SH-SY5Y (cell line): Measurements from ENCODE around the gene KAT6B.

Experiments
- GATA2 ChIP-seq: IDR thresholded peaks from 2 replicates; pipeline ENCODE4 v1.6.1; 2011; ENCODE audit warnings: mild to moderate bottlenecking, low read depth, low read length
- GATA3 ChIP-seq: IDR thresholded peaks from 2 replicates; pipeline ENCODE4 v1.6.1; 2011; ENCODE audit warnings: low read depth, mild to moderate bottlenecking, low read length, moderate library complexity

DNA sequence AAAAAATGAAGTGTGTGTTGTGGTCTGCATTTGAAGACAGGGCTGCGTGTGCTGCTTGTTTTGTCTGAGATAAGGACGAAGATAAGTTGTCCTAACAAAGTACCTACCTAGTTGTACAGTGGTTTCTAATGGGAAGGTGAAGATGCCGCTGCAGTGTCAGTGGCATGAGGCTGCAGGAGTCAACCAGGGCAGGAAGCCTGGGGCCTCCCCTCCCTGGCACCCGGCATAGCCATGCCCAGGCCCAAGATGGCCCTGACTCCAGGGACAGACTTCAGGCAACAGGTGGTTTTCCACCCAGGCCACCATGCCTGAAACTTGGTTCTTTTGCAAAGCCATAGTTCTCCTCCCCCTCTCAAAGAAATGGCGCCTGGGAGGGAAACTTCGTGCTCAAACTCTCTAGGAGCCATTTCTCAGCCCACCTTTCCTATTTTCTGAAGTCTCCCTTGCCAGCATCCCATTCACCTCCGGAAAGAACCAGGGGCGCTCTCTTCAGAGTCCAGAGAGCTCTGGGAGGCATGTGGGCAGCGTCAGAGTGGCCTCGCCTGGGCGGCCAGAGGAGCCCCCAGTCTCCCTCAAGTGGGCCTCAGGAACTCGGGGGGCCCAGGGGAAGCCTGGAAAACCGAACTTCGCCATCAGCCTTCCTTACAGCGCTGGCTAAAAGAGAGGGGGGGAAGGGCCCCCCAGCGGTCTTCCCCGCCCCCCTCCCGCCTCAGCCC is 2.1 kb upstream of the KAT6B start:
- 0 out of 2 replicates have a peak, but pooled peaks have one; percentile 25 for TF ChIP-seq GATA2
- TF ChIP-seq GATA3, result no peak
